ENCODE measurements around the gene STK32B.

The STK32B gene

GRCh38 chr4:5126857-5127256 lies 75.6 kb downstream of the STK32B start:
- no peak overlapping the region for H4K8ac ChIP-seq (ENCODE audit: low read depth, low read length)
- H3K4me2 ChIP-seq (ENCODE audit: low read length): no peak overlapping the region
- H3K4me3 ChIP-seq (ENCODE audit: low read depth, low read length): no peak overlapping the region
- H2BK5ac ChIP-seq (ENCODE audit: low read depth, low read length, poor library complexity): no peak overlapping the region
- H2AFZ ChIP-seq (ENCODE audit: insufficient read depth, low read length, poor library complexity): no peak overlapping the region
- H4K91ac ChIP-seq (ENCODE audit: low read depth, low read length): no peak overlapping the region
- H3K79me2 ChIP-seq (ENCODE audit: control insufficient read depth, insufficient read depth, low read length, poor library complexity): no peaks in the 10 kb centered on the region
- no peak overlapping the region for H3K18ac ChIP-seq (ENCODE audit: low read length)
- no peak overlapping the region for H3K9ac ChIP-seq (ENCODE audit: low read length)
- H3K4me1 ChIP-seq (ENCODE audit: control insufficient read depth in 1 of 2, insufficient read depth in 2 of 2, low read length in 2 of 2): no peaks in the 10 kb centered on the region
- no peak for DNase-seq
- H3K27ac ChIP-seq (ENCODE audit: low read depth, low read length): no peak overlapping the region
- H3K14ac ChIP-seq (ENCODE audit: low read length): no peak overlapping the region
- H2BK120ac ChIP-seq (ENCODE audit: insufficient read depth, low read length, poor library complexity): no peak overlapping the region
- H3K9me3 ChIP-seq (ENCODE audit: insufficient read depth, low read depth, low read length): peaks cover 1% of the 10 kb centered on the region
- no peak overlapping the region for H2AK5ac ChIP-seq (ENCODE audit: low read length)
- H2BK12ac ChIP-seq (ENCODE audit: low read length): no peak overlapping the region
- no CpG with 5 or more reads among the region's 5 CpGs for WGBS (ENCODE audit: extremely low coverage, insufficient coverage, insufficient read length)
- no peaks in the 10 kb centered on the region for H3K79me1 ChIP-seq (ENCODE audit: low read length)
- H3K23ac ChIP-seq (ENCODE audit: low read length): no peak overlapping the region
- H4K12ac ChIP-seq (ENCODE audit: low read depth, low read length): no peak overlapping the region
- no peaks in the 10 kb centered on the region for H3K36me3 ChIP-seq (ENCODE audit: control insufficient read depth in 1 of 2, insufficient read depth in 2 of 2, low read length in 2 of 2)
- H3K4ac ChIP-seq (ENCODE audit: low read depth, low read length): no peak overlapping the region
- H3K27me3 ChIP-seq (ENCODE audit: insufficient read depth, low read length): no peaks in the 10 kb centered on the region

- H3K9ac ChIP-seq (ENCODE audit: low read length): no peak overlapping the region
Observed at GRCh38 chr4:5127556-5127955, 76.3 kb downstream of the STK32B start.

DNA sequence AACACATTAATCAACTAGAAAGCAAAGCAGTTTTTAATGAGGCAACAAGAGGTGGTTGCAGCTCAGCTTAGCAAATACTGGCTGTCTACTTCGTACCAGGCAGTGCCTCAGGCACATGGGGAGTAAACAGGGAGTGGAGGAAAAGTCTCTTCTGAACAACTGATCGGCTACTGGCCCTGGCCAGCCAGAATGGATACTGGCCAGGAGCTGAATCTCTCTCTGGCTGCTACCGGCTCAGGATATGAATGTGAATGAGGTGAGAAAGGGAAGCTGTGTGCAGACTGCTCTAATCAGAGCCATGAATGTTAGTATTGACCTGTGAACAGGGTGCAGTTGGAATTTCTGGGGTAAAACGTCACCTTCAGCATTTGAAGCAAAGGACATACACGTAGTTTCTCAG lies 77.3 kb downstream of the STK32B start:
- Histone ChIP-seq H3K18ac (ENCODE audit: low read length) (no peak overlapping the region), H3K4me3 (ENCODE audit: low read depth, low read length) (no peak overlapping the region), H3K23ac (ENCODE audit: low read length) (no peak overlapping the region), H4K12ac (ENCODE audit: low read depth, low read length) (no peak overlapping the region), H3K36me3 (ENCODE audit: control insufficient read depth in 1 of 2, insufficient read depth in 2 of 2, low read length in 2 of 2) (no peaks in the 10 kb centered on the region), H2AK5ac (ENCODE audit: low read length) (no peak overlapping the region), H3K14ac (ENCODE audit: low read length) (no peak overlapping the region), H2BK120ac (ENCODE audit: insufficient read depth, low read length, poor library complexity) (no peak overlapping the region), H4K8ac (ENCODE audit: low read depth, low read length) (no peak overlapping the region), H4K91ac (ENCODE audit: low read depth, low read length) (no peak overlapping the region), H3K79me1 (ENCODE audit: low read length) (no peaks in the 10 kb centered on the region), H2BK12ac (ENCODE audit: low read length) (no peak overlapping the region), H3K4ac (ENCODE audit: low read depth, low read length) (no peak overlapping the region), H2AFZ (ENCODE audit: insufficient read depth, low read length, poor library complexity) (no peak overlapping the region), H3K27ac (ENCODE audit: low read depth, low read length) (no peak overlapping the region), H3K9me3 (ENCODE audit: insufficient read depth, low read depth, low read length) (no peaks in the 10 kb centered on the region), H3K4me2 (ENCODE audit: low read length) (no peak overlapping the region), H2BK5ac (ENCODE audit: low read depth, low read length, poor library complexity) (no peak overlapping the region), H3K4me1 (ENCODE audit: control insufficient read depth in 1 of 2, insufficient read depth in 2 of 2, low read length in 2 of 2) (no peaks in the 10 kb centered on the region), H3K79me2 (ENCODE audit: control insufficient read depth, insufficient read depth, low read length, poor library complexity) (no peaks in the 10 kb centered on the region), H3K27me3 (ENCODE audit: insufficient read depth, low read length) (no peaks in the 10 kb centered on the region), H3K9ac (ENCODE audit: low read length) (no peak overlapping the region)
- WGBS (ENCODE audit: extremely low coverage, insufficient coverage, insufficient read length): no CpG with 5 or more reads among the region's 5 CpGs
- DNase-seq: no peak

More at GRCh38 chr4:5127556-5127955, 76.3 kb downstream of the STK32B start:
- no peaks in the 10 kb centered on the region for H3K79me1 ChIP-seq (ENCODE audit: low read length)
- no peak overlapping the region for H2BK5ac ChIP-seq (ENCODE audit: low read depth, low read length, poor library complexity)
- H2AFZ ChIP-seq (ENCODE audit: insufficient read depth, low read length, poor library complexity): no peak overlapping the region
- H3K27me3 ChIP-seq (ENCODE audit: insufficient read depth, low read length): no peaks in the 10 kb centered on the region
- H3K9me3 ChIP-seq (ENCODE audit: insufficient read depth, low read depth, low read length): peaks cover 1% of the 10 kb centered on the region
- H2BK120ac ChIP-seq (ENCODE audit: insufficient read depth, low read length, poor library complexity): no peak overlapping the region
- H3K18ac ChIP-seq (ENCODE audit: low read length): no peak overlapping the region
- no peak overlapping the region for H3K4me3 ChIP-seq (ENCODE audit: low read depth, low read length)
- H3K36me3 ChIP-seq (ENCODE audit: control insufficient read depth in 1 of 2, insufficient read depth in 2 of 2, low read length in 2 of 2): no peaks in the 10 kb centered on the region
- no peak for DNase-seq
- no peak overlapping the region for H3K4ac ChIP-seq (ENCODE audit: low read depth, low read length)
- no peak overlapping the region for H3K27ac ChIP-seq (ENCODE audit: low read depth, low read length)
- no peak overlapping the region for H4K91ac ChIP-seq (ENCODE audit: low read depth, low read length)
- no peak overlapping the region for H3K14ac ChIP-seq (ENCODE audit: low read length)
- no peak overlapping the region for H3K4me2 ChIP-seq (ENCODE audit: low read length)
- no peak overlapping the region for H2BK12ac ChIP-seq (ENCODE audit: low read length)
- H2AK5ac ChIP-seq (ENCODE audit: low read length): no peak overlapping the region
- H3K4me1 ChIP-seq (ENCODE audit: control insufficient read depth in 1 of 2, insufficient read depth in 2 of 2, low read length in 2 of 2): no peaks in the 10 kb centered on the region
- no peak overlapping the region for H4K8ac ChIP-seq (ENCODE audit: low read depth, low read length)
- no peaks in the 10 kb centered on the region for H3K79me2 ChIP-seq (ENCODE audit: control insufficient read depth, insufficient read depth, low read length, poor library complexity)
- H4K12ac ChIP-seq (ENCODE audit: low read depth, low read length): no peak overlapping the region
- H3K23ac ChIP-seq (ENCODE audit: low read length): no peak overlapping the region
- WGBS (ENCODE audit: extremely low coverage, insufficient coverage, insufficient read length): no CpG with 5 or more reads among the region's 7 CpGs

DNA sequence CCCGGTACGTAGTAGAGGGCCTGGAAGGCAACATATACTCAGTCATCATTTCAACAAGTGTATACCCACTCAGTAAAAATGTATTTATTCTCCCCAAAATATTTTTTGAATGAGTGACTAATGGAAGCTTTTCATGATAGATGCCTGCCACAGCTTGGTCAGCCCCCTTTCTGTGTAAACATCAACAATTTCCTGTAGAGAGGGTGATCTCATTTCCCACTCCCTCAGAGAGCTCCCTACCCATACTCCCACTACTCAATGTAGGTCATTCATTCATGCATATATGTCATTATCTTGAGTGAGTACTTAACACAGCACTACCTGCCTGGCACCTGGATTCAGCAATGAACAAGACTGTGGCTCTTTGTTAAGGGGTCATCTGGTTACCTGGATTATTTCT lies 81.9 kb downstream of the STK32B start:
- Histone ChIP-seq H3K27ac (ENCODE audit: low read depth, low read length) (no peak overlapping the region), H4K12ac (ENCODE audit: low read depth, low read length) (no peak overlapping the region), H3K79me2 (ENCODE audit: control insufficient read depth, insufficient read depth, low read length, poor library complexity) (no peaks in the 10 kb centered on the region), H4K8ac (ENCODE audit: low read depth, low read length) (no peak overlapping the region), H2AFZ (ENCODE audit: insufficient read depth, low read length, poor library complexity) (no peak overlapping the region), H3K23ac (ENCODE audit: low read length) (no peak overlapping the region), H2BK12ac (ENCODE audit: low read length) (no peak overlapping the region), H3K4me1 (ENCODE audit: control insufficient read depth in 1 of 2, insufficient read depth in 2 of 2, low read length in 2 of 2) (no peaks in the 10 kb centered on the region), H3K9ac (ENCODE audit: low read length) (no peak overlapping the region), H3K27me3 (ENCODE audit: insufficient read depth, low read length) (no peaks in the 10 kb centered on the region), H2BK5ac (ENCODE audit: low read depth, low read length, poor library complexity) (no peak overlapping the region), H3K36me3 (ENCODE audit: control insufficient read depth in 1 of 2, insufficient read depth in 2 of 2, low read length in 2 of 2) (no peaks in the 10 kb centered on the region), H3K79me1 (ENCODE audit: low read length) (no peaks in the 10 kb centered on the region), H3K9me3 (ENCODE audit: insufficient read depth, low read depth, low read length) (no peaks in the 10 kb centered on the region), H2AK5ac (ENCODE audit: low read length) (no peak overlapping the region), H2BK120ac (ENCODE audit: insufficient read depth, low read length, poor library complexity) (no peak overlapping the region), H3K14ac (ENCODE audit: low read length) (no peak overlapping the region), H3K4ac (ENCODE audit: low read depth, low read length) (no peak overlapping the region), H3K18ac (ENCODE audit: low read length) (no peak overlapping the region), H4K91ac (ENCODE audit: low read depth, low read length) (no peak overlapping the region), H3K4me2 (ENCODE audit: low read length) (no peak overlapping the region), H3K4me3 (ENCODE audit: low read depth, low read length) (no peak overlapping the region)
- no peak for DNase-seq
- WGBS (ENCODE audit: extremely low coverage, insufficient coverage, insufficient read length): no CpG with 5 or more reads among the region's 2 CpGs
